Epidermal melanocyte (primary cell): Measurements from ENCODE around the gene MID2.
"Not testable (repeated sequence)": the region's sequence is repeated elsewhere in the genome, so short reads cannot be mapped to it uniquely, and the experiment has no call there.

Source experiments
- DNase-seq: peaks from one replicate; pipeline ENCODE4 v3.0.0; 2011; ENCODE audit warnings: low spot score; ENCODE audit not compliant: insufficient read length

MID2 gene

DNA sequence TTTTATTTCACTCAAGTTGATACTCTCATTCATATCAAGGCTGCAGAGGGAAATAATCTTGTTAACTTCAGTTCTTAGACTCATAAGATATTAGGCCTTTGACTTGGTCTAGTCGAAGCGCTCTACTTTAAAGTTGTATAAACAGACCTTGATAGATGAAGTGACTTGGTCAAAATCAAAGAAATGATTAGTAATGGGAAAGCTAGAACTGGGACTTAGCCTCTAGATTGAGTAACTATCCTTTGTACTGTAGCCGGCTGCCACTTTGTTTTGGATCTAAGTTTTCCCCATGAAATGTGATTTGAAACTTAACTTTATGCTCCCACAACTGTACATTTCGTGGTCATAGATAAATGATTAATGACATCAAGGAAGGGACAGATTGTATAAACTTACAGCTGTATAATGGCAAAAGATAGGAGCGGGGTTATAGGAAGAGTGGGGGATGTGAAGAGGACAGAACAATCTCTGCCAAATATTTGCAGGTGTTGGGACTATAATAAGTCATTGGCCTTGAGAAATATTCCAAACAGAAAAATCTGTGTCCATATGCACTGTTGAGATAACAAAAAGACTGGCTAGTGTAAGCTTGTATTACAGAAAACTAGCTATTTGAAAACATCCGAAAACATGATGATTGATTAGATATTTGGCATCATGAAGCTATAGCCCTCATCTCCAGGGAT is 17.2 kb downstream of the MID2 start:
- no peak for DNase-seq

DNA sequence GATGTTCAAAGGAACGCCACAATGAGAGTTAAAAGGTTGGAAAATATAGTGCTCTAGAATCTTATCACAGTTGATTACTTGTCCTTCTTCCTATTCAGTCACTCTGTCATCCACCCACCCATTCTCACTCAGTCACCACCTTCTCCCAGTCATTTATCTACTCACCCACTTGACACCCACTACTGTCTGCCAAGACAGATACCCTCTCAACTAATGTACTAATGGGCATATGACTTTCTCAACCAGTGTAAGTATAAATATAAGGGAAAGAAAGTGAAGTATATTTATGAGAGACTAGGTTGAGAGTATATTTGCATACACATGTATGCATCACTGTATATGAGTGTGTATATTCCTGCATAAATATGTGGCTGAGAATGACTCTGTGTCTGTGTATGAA is 20.0 kb downstream of the MID2 start:
- DNase-seq, result no peak

DNA sequence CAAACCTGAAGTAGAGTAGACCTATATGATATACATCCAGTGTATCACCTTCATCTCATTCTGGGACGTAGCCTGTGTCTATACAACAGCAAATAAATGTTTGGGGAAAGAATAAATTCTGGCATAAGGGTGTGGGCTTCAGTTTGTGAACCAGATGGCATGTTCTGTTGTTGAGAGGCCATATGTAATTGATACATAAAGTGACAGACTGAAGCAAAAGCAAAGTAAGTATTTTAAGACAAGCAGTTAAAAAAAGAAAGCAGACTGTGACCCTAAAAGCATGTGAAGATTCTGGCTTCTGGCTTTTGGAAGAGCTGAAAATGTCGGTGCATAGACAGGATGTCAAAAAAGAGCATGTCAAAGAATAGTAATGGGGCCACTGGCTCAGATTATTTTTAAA is 22.9 kb downstream of the MID2 start:
- no peak for DNase-seq

DNA sequence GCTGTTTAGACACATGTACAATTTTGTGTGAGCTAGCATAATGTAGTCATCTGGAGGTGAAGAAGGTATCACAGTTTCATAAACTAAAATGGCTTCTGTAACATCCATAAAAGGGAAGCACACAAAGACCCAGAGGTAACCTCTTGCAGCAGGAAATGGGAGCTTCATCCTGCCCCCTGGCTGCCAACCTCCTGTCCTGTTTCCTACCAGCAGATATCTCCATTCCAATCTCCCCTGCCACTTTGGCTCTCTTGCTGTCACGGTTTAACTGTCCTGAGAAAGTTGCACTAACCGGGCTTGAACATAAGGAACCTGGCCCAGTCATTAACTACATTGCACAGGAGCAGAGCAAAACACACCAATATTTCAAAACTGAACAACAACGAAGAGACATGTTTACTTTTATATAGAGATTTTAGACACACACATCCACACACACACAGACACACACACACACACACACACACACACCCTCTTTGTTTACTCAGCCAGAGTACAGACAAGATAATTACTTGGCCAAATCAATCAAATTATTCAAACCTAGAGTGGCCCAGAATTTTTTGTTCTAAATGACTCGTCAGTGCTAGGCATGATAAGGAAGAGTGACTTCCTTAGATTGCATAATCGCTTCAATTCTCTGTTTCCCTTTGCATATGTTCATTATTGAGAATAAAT is 24.2 kb downstream of the MID2 start:
- no peak for DNase-seq

DNA sequence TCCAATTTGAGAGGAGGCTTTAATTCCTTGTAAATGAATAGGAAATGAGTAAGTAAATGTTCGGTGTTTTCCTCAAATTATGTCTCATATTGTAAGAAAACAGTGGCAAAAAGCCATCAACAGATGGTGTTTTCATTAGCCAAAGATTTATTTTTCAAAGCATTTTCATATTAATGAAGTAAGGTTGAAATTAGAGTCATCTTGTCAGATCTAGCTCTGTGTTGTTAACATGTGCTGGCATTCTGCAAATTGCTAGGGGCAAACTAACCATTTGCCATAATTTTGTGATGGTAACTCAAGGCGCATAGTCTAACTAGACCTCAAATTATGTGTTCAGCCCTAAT is 24.7 kb downstream of the MID2 start:
- DNase-seq, result no peak

DNA sequence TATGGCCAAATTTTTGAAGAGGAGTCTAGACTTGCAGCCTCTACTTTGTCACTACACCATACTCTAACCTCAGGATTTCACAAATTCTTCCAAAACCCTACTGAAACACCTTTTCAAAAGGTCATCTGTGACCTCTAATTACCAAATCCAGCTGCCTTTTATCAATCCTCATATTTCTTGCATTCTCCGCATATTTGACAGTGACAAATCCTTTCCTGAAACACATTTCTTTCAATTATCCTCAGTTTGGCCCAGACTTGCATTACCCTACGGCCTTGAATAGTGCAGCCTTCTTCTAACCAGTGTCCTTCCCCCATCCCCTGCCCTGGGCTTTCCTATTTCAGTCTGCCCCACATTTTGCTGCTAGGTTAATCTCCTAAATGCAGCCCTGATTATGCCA is 25.5 kb downstream of the MID2 start:
- no peak for DNase-seq

DNA sequence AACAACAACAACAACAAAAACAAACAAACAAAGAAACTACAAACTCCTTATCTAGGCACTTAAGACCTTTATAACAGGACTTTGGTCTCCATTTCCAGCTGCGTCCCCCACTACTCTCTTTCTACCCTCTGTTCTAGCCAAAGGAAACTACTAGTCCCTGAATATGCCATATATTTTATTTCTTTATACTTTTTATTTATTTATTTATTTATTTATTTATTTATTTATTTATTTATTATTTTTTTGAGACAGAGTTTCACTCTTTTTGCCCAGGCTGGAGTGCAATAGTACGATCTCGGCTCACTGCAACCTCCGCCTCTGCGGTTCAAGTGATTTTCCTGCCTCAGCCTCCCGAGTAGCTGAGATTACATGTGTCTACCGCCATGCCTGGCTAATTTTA is 26.0 kb downstream of the MID2 start:
- DNase-seq, result not testable (repeated sequence)

DNA sequence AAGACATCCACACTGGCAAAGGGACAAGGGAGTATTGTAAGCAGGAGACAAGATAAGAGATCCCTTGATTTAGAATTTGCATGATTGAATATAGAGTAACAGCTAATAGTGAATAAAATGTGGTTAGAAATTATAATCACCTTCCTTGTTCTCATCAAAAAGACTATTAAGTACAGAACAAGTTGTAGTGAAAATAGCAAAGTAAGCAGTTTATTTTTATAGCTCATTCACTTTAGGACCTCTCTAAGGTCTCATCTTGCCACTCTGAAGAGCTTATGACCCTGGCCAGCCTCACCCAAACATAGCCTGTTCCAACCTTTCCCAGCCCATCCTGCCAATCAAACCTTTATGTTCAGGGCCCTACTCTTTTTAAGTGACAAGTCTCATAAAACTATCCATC is 30.6 kb downstream of the MID2 start:
- no peak for DNase-seq

DNA sequence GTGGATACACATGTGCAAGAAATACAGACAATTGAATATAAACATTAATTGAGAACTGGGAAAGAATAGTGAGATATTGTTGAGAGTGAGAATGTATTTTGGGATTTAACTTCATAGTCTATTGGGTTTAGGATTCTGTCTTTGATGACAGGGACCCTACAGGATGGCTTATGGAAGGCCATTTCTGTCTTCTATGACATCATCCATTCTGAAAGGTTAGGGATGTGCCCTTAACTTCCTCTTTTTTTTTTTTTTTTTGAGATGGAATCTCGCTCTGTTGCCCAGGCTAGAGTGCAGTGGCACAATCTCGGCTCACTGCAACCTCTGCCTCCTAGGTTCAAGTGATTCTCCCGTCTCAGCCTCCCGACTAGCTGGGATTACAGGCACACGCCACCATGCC is 31.4 kb downstream of the MID2 start:
- DNase-seq, result not testable (repeated sequence)

DNA sequence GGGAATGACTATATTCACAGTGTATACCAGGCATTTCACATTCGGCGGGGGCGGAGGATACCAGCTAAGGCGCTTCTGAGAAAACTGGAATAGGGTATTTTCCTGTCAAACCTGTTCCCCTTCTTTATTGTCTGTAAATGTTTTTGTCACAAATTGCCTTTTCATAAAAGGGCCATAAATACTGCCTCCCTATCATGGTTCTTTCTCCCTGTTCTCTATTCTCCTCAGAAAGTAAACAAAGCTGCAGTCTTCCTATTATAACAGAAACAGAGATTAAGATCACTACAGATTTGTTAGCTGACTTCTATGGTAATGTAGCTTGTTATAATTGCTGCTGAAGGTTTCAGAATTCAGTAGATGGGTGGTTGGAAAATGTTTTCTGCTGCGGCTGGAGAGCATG is 32.2 kb downstream of the MID2 start:
- no peak for DNase-seq

DNA sequence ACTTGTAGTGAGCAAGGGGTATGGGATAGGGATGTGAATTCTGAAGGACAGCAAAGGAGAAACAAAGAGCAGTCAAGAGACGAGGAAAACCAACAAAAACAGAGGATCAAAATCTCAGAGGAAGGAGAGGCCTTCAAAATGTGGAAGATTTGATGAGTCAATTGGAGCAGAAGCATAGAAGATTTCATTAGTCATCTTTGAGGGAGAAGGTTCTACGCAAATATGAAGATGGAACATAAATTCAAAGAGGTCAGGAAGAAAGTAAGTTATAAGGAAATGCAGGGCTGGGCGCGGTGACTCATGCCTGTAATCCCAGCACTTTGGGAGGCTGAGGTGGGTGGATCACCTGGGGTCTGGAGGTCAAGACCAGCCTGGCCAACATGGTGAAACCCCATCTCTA is 35.4 kb downstream of the MID2 start:
- no peak for DNase-seq

DNA sequence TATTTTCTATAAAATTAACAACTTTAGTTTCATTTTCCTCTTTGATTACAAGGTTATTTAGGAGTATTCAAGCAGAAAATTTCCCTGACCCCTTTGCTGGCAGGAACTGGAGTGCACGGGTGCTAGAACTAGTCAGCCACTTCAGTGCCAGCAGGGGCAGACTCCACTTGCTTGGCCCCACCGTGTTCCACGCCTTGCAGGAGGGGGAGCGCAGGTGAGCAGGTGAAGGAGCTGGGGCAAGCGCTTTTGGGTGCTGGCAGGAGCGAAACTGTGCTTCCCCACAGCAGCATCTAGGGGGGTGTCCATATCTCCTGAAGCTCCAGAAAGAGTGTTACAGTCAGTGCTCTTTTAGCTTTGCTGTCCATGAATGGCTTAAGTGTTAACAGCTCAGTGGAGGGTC is 45.5 kb downstream of the MID2 start:
- no peak for DNase-seq

DNA sequence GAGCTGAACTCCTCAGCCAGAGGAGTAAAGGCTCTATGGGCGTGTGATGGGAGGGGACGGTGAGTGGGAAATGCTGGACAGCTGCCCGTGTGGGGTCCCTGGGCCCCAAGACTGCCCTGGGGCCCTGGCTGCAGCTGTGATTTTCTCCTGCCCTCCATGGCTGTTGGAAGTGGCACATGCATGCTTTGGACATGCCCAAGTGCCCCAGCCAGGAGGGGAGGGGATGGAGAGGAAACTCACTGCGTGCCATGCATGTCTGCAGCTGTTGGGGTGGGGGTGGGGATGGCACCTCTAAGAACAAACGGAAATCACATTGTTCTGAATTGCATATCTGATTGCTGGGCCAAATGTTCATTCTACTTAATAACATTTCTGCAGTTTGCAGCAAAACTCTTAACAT is 52.4 kb downstream of the MID2 start:
- no peak for DNase-seq

DNA sequence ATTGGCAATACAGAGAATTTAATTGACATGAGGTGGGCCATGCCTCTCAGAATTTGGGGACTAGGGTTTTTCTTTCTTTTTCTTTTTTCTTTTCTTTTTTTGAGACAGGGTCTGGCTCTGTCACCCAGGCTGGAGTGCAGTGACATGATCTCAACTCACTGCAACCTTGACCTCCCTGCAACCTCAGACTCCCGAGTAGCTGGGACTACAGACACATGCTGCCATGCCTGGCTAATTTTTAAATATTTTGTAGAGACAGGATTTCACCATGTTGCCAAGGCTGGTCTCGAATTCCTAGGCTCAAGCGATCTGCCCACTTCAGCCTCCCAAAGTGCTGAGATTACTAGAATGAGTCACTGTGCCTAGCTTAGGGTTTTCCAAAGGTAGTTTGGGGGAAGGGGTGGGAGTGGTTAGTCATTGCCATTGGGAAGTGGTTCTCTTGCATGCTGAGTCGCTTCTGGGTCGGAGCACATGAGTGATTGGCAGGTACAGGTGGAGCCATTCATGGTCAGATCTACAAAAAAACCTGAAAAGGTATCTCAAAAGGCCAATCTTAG is 54.5 kb downstream of the MID2 start:
- DNase-seq, result no peak

DNA sequence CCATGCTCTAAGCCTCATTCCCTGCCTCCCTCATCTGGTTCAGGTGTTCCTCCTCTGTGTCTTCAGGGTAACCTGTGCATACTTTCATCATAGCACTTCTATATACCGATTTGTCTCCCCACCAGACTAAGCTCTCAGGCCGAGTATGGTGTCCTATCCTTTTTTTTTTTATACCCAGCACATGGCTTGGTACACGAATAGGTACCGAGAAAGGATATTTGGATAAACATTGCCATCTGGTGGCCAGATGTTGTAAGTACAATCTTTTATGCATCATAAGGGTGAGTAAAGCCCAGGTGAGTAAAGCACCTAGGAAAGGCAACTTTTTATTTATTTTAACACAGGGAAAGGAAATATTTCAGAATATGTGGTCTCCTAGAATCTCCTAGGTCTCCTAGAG is 68.4 kb downstream of the MID2 start:
- no peak for DNase-seq

DNA sequence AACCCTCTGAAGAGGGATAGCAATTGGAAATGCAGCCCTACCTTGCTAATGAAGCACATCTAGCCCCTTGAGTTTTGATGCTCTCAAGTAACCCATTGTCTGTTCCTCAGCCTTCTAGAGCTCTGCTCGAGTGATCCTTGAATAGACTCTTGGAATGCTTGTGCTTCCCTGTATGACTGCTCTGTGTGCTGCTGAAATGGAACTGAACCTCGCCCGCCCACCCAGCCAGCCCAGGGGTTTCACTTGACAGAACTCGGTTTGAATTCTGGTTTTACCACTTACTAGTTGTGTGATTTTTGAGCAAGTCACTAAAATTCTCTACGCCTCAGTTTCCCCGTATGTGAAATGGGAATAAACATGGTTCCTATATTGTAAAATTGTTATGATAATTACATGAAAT is 77.1 kb downstream of the MID2 start:
- no peak for DNase-seq

DNA sequence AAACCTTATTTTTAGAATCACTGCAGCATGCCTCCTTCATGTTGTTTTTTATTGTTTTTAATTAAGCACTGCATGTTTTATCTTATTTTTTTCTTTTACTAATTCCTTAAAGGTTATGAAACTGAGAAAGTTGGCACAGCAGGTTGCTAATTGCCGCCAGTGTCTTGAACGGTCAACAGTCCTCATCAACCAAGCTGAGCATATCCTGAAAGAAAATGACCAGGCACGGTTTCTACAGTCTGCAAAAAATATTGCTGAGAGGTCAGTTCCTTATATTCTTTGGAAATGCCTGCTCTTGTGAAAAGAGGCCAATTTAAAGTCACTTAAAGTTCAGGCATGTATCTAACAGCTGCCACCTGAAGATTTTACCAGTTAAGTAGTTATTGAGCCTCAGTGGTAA is 79.7 kb downstream of the MID2 start:
- no peak for DNase-seq

DNA sequence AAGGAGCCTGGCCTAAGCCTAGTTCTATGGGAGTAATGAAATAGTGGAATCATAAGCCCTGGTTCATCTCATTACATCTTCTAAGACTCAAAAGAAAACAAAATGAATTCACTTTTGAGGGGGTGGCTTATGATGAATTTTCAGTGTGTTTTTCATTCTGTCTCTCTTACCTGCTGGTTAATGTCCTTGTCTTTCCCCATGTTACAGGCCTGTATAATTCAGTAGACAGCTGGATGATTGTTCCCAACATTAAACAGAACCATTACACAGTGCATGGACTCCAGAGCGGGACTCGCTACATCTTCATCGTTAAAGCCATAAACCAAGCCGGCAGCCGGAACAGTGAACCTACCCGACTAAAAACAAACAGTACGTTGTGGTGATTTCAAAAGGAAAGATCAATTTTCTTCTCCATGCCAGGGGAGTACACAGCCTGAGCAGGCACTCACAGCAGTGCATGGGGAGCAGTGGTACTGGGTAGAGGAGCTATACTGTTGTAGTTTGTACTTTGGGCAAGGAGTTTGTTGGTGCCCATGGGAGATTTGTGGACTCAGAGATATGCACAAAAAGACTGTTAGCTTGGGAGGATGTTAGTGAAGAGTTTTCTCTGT is 98.6 kb downstream of the MID2 start:
- no peak for DNase-seq

DNA sequence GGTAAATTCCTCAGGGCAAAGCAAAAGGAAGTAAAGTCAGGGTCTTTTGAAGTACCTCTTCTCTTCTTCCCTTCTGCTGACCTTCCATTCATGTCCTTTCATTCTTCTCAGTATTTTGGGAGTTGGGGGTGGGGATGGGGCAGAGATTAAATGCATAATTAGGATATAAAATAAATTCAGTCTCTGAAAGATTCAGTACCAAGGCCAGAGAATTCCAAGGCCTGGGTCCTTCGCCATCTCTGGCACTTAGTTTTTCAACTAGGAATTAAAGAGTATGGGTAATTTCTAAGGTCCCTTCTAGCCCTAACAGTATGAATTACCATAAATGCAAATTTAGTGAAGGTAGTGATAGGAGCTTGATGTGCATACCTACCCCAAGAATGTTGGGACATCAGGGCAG is 108.6 kb downstream of the MID2 start:
- DNase-seq, result no peak

DNA sequence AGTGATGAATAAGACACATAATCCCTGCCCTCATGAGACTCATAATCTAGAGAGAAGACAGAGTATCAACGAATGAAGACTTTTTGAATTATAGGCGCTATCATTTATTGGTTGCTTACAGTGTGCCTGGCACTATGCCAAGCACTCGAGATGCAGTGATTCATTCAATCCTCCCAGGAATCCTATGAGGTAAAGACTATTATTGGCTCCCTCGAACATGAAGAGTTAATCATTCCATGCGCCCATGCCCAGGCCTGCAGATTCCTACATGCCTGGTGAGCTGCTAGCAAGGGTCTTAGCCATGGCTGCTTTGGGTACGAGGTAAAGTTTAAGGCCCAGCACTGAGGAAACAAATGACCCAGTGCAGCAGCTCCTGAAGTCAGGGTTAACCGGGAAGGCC is 109.5 kb downstream of the MID2 start:
- no peak for DNase-seq

DNA sequence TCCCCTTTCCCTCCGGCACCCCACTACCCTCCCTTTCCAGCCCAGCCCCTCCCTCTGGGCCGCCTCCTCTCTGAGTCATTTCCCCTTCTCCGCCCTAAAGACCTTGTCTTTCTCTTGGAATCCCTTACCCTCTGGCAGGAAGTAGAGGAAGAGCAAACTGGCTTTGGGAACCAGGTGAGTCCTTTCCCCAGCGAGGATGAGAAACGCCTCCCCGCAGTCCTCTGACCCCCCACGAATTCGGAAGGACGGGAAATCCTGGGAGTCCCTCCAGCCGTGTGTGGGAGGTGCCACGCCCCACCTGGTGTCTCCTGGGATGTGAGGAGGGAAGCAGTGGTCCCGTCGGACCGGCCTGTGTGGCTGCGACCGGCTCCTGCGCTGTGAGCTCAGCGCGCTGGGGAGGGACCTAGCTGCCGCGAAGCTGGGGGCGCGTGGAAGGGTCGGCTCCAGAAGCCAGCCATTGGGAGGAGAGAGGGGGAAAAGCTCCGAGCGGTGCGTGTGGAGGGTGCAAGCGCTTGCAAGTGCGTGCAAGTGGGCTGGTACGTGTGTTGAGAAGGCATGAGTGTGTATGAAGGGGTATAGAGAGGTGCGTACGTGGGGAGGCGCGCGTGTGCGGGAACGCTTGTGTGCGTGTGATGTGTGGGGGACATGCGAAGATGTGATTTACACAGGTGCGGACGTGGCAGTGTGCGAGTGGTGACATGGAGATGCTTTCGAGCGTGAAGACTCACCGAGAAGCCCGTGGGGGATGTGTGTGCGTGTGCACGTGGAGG is 110.2 kb downstream of the MID2 start:
- no peak for DNase-seq

DNA sequence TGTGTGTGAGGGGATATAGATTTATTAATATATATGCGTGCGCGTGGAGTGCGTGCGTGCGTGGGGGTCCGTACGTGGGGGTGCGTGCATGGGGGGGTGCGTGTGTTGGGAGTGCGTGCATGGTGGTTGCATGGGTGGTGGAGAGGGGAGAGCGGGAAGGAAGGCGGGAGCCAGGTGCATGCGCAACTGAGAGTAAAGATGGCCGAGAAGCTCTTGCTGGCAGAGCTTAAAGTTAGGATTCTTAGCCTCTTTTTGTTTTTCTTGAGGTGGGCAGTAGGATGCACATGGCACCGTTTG is 110.7 kb downstream of the MID2 start:
- no peak for DNase-seq
